T-helper 1 cell (primary cell): Measurements from ENCODE around the gene MAML2.

Source experiments
- DNase-seq, 5 donors: peaks; one replicate each; pipeline ENCODE4 v3.0.0-alpha.2; 2012 to 2020

MAML2 gene

GRCh38 chr11:96056576-96056975 is 286.4 kb downstream of the MAML2 start:
- no peak for DNase-seq

- no peak for DNase-seq
These were observed 287.1 kb downstream of the MAML2 start for GRCh38 chr11:96055706-96056387.

DNA sequence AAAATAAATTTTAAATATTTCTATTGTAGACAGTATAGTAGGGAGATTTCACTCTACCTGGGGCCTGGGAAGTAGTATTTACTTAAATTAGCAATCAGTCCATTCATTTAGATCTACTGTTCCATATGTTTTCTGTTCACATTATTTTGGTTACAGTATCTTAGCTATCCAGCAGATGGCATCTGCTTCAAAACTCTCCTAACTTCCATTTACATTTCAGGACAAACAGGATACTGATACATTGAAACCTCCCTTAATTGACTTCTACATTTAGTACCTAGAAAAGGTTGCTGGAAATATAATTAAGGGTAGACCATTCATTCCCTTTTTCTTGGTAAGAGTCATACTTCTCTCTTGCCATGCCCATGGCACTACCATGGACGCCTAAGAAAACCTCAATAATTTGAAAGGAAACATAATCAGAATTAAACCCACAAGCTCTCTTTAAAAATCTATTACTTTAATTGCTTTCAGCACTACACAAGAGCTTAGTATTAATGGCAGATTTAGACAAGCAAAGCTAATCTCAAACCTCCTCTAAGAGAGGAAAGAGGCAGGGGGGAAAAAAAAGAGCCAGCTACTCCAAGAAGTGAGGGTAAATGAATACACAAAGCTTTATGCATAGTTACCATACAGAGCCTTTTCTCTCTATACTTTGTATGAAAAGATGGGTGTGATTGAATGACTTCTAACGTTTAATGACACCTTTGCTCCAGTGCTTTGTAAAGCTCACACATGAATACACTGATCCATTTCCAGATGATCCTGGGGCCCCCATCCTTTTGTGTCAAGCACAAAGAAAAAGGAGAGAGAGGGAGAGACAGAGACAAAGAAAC is 287.9 kb downstream of the MAML2 start:
- peak in 1 of 5 donors; percentile 40 for DNase-seq

GRCh38 chr11:96052921-96053651 is 289.9 kb downstream of the MAML2 start:
- DNase-seq: no peak

DNA sequence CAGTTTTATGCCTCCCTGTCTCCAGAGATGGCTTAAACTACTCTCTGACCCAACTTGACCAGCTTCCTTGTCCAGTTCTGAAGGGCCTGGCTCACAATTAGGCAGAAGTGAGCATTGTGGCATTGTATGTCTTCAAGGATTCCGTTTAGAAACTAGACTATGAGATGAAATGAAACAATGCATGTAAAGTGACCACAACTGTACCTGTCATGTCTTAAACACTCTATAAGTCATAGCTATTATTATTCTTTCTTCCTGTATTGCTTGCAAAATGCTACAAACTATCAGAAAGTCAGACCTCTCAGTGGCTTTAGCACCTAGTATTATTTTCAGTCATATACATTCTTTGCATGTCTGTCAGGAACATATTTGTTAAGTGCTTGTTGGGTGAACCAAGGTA is 291.2 kb downstream of the MAML2 start:
- peak in 1 of 5 donors; percentile 32 for DNase-seq

DNA sequence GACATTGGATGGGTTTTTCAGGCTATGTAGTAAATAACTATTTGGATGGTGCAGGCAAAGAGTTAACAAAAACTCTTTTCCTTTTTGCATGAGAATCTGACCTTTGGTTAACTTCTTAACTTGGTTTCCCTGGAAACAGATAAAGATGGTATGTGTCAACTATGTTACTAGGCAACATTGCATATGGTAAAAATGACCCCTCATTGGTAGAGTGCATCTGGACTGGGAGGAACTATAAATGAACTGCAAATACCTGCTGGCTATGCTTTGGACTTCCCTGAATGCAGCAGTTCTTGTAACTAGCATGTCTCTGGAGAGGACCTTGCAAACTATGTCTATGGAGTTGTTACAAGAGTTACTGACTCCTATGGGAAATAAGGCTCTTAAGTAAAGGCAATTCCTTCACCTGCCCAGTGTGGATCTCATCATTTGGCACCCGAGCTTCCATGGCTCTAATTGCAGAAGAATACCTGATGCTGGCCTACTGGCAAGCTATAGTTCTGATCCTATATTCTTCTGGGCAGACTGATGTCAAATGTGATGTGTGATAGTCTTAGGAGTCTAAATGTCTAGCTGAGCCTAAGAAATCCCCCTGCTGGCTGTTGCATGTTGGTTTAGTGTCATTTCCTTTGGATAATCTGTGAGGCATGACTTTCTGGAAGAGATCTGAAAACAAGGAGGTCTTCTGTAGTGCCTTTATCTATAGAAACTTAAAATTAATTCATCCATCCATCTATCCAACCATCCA is 292.4 kb downstream of the MAML2 start:
- no peak for DNase-seq

DNA sequence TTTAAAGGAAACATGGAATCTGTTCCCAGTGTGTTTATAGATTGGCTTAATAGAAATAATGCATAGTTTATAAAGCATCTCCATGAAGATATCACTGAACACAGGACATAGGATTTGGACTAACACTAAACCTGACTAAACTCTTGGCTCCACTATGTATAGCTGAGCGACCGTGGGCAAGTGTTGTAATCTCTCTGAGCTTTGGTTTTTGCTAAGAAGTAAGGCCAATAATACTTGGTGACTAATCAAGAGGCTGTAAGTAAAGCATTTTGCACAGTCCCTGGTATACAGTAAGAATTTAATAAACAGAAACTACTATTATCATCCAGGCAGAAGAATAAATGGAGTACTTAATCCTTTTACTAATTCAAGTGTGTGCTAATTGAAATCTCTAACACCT is 293.6 kb downstream of the MAML2 start:
- no peak for DNase-seq

DNA sequence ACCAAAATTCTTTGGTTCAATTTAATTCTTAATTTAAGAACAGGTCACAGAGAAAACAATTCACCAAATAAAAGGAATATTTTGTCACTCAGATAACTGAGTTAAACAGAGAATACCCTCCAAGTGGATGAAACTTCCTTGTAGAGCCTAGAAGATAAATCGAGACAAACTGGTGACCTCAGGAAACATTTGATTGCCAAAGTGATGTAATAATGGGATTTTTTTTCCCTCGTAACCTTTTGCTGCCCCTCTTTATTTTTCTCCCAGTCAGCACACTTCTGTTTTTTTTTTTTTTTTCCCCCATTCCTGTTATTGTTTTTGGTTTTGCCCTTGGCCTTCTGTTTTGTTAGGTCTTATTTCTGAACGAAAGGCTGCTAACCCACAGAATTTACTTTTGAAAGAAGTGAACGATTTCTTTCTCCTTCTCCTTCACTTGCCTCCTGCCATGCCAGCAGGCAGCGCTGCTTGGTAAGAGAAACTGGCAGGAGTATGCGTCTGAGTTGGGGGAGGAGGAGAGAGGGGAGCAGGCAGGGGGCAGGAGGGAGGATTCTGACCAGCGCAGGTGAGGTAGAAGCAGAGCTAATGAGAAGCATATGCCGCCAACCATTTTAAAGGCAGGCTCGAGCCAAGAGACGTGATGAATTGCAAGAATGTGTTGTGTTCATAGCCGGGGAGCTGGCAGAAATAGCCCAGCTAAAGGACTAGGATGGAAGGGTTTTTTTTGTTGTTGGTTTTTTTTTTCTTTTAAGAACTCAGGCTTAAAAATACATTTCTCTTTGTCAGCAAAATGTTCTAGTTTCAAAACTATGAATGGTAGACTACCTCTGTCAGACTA is 297.2 kb downstream of the MAML2 start:
- DNase-seq: no peak

- no peak for DNase-seq
These were observed 298.2 kb downstream of the MAML2 start for GRCh38 chr11:96044747-96045146.

DNA sequence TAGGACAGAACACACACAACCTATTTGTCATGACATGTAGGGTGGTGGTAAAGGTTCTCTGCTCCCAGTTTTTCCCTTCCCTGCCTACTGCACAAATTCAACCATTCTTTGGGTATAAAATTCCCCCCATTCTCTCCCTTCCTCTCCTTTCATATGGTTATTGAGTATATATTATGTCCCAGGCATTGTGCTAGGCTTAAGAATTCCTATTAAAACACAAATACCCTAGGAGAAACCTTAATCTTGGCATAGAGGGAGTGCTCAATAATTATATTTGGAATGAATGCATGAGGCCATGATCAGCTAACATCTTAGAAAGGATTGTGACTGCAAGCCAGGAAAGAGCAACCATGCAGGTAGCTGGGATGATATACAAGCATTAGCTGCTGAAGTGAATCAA is 298.7 kb downstream of the MAML2 start:
- DNase-seq: no peak

DNA sequence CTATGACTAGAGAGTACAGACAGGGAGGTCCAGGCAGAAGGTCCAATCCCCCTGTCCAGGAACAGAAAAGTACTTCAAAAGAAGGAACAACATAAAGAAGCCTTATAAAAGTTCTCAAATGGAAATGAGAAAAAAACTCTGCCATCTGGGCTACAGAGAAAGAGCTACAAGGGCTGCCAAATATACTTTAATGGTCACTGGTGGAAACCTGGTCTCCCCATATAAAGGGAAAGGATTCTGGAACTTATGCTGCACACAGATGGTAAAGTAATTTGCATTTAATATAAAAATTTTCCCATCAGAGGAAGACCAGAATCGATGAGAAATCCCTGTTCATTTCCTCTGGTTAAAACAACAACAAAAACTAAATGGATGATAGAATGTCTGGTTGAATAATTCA is 299.7 kb downstream of the MAML2 start:
- no peak for DNase-seq

GRCh38 chr11:96038046-96038445 is 304.9 kb downstream of the MAML2 start:
- DNase-seq: no peak

GRCh38 chr11:96037405-96037949 is 305.5 kb downstream of the MAML2 start:
- no peak for DNase-seq

DNA sequence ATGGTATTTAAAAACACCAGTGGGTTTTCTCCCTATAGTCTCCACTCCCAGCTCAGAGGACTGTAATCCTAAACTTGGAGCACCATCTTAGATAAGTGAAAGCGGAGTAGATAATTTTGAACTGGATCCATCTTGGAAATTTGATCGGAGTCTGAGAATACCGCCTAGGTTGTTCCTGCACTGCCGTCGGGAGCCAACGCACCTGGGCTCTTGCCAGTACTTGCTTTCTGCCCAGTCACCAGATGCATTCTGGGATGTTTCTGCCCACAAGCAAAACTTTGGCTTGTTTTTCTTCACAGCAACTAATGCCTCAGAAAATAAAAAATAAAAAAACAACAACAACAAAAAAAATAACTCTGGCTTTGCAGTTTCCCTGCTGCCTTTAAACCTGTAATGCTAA is 306.1 kb downstream of the MAML2 start:
- no peak for DNase-seq

- DNase-seq: no peak
These were observed 307.3 kb downstream of the MAML2 start for GRCh38 chr11:96035740-96036078.

DNA sequence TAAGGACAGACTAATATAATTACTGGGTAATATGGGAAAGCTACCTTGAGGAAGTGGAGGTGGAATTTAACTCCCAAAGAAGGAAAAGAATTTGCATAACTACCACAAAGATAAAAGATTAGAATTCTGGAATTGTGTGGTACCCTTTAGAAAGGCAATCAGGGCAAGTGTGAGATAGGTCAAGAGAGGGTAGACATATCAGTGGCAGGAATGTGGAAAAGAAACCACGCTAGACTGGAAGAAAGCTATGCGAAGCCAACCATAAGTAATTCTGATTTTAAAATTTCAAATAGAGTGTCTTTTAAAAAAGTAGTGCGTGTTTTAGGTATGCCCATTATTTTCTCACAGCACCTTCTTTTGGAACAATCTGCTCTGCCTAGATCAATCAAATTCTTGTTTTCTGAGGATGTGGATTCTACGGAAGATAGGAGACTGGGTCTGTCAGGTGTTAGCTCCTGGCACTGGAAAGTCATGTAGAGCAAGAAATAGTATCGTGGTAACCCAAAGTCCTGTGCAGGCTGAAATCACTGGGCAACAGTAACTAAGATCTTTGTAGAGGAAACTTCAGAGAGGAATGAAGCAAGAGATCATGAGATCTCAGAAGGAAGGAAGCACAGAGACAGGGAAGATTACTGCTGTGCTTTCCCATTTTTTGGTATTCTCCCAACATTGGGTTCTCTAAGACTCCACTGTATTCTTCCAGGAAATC is 307.8 kb downstream of the MAML2 start:
- DNase-seq: no peak

DNA sequence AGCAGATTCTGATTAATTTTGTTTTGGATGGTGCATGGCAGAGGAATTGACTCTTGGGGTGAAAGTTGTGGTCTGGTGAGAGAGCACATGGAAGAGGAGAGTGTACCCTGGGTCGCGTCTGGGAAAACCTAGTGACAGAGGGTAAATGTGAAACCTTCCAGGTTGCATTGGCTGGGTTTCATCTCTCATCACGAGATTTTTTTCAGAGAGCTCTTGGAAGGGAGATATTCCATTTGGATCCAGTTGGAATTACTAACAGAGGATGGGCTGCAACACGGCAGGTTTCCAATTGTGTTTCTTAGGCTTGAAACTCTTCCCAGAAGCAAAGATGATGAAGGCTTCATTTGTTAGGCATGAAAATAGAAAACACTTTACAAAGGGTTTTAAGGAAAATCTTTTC is 309.4 kb downstream of the MAML2 start:
- DNase-seq: no peak

DNA sequence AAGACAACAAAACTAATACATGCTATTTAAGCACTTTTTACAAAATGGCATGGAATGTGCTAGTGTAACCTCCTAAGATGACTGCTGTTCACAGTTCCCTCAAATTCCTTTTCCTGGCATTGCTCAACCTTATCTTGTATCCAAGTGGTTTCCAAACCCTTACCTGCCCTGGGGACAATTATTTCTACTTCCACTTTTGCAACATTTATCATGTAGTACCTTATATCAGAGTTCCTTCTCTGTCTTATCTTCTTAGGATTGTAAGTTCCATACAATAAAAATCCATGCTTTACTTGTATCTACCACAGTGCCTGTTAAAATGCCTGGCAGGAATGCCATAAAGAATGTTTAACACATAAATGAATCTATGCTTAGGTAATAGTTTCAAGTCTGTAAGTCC is 309.9 kb downstream of the MAML2 start:
- DNase-seq: no peak

DNA sequence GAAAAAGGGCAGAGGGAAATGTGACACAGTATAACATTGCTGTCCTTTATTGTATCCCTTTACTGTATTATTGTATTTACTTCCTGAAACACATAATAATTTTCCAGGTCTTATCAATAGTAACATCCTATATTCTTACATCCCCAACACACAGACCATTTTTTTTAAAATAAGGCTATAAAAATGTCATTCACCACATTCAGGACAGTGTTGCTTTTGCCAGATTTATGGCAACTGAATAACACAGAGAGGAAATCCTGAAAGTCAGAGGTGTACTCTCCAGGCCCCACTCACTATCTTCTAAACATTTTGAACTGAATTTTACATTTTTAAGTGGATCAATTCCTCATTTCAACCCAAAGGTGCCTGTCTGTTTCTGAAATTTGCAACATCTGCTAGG is 314.2 kb downstream of the MAML2 start:
- no peak for DNase-seq

DNA sequence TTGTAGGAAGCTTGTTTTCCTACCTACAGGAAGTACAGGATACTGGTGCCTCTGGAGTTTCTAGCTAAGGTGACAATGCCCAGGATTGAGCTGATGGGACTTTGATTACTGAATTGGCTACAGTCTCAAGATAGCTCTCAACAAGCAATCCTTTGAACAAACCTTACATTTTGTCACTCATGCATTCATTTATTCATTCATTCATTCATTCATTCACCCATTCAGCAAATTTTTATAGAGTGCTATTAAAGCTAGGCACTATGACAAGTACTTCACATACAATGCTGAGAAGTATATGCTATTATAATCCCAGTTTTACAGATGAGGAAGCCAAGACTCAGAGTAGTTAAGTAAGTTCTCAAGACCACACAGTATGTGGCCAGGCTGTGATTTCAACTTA is 316.0 kb downstream of the MAML2 start:
- no peak for DNase-seq

GRCh38 chr11:96026310-96026709 is 316.7 kb downstream of the MAML2 start:
- no peak for DNase-seq
